ENCODE data around the gene PHF13. TPM values are rescaled to one million over a fixed set of nuclear protein-coding genes. Genes with fewer than 3 reads are reported as not detected.

The PHF13 gene
- total and polyA plus RNA-seq, 2 of the 4 experiments (the other 2 are of a cell fraction): 7.3 to 9.8 TPM

DNA sequence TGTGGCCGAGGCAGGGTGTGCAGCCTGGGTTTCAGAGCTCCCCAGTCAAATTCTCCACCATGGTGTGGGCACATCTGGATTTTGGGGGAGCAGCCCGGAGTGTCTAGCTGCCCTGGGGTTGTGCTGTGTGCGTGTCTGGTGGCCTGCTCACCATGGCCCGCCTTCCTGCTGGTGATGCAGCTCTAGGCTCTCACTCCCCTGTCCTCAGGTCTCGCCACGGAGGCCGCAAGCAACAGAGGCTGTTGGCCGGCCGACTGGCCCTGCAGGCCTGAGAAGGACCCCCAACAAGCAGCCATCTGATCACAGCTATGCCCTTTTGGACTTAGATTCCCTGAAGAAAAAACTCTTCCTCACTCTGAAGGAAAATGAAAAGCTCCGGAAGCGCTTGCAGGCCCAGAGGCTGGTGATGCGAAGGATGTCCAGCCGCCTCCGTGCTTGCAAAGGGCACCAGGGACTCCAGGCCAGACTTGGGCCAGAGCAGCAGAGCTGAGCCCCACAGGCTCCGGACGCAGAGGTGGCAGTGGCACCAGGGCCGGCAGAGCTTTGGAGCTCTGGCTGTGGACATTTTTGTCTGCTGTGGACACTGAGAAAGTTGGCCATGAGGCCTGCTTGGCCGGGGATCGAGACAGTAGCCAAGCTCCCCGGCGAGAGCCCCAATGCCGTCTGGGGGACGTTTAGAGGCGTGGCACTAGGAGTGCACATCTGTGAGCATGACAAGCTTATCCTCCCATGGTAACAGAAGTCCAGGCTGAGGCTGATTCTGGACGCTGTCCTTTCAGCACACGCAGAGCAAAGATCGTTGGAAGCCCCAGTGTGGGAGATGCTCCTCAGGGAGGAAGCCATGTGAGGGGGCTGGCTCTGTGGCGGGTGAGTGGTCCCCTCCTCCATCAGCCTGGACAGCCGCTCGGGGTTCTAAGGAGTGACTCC is 19.3 kb downstream of the PHF13 start:
- Histone ChIP-seq H3K56ac (ENCODE audit: extremely low read depth, insufficient read depth, low read length) (no peak overlapping the region), H3K23ac (ENCODE audit: low read depth, low read length) (no peak overlapping the region), H2AFZ (replicated peaks; ENCODE audit: low read length, poor library complexity) (no peak overlapping the region), H4K20me1 (ENCODE audit: insufficient read depth, low read length) (peaks cover 18% of the 10 kb centered on the region), H3K27ac (ENCODE audit: insufficient read depth, low read length) (no peak overlapping the region), H3K27me3 (ENCODE audit: control insufficient read depth, insufficient read depth, low read length) (no peaks in the 10 kb centered on the region), H3K4me1 (ENCODE audit: control insufficient read depth, insufficient read depth, low read length) (peaks cover 2% of the 10 kb centered on the region; the same call in 1 of the 2 replicates), H4K8ac (ENCODE audit: low read depth in 2 of 2, low read length in 2 of 2) (no peak overlapping the region), H3K9ac (ENCODE audit: low read depth, low read length) (no peak overlapping the region), H3K36me3 (ENCODE audit: control insufficient read depth, insufficient read depth, low read length) (peaks cover 72% of the 10 kb centered on the region), H2BK5ac (ENCODE audit: low read depth, low read length, poor library complexity, severe bottlenecking) (no peak overlapping the region), H3K4me3 (ENCODE audit: insufficient read depth, low read depth, low read length) (no peak overlapping the region), H3K9me3 (ENCODE audit: control insufficient read depth, insufficient read depth, low read length) (no peaks in the 10 kb centered on the region), H2BK15ac (ENCODE audit: low read depth, low read length) (no peak overlapping the region), H4K5ac (ENCODE audit: low read depth, low read length) (no peak overlapping the region), H2BK120ac (ENCODE audit: low read depth, low read length) (no peak overlapping the region), H3K4ac (ENCODE audit: low read depth, low read length) (no peak overlapping the region), H2AK5ac (ENCODE audit: low read depth, low read length) (no peak overlapping the region), H3K14ac (replicated peaks; ENCODE audit: low read depth, low read length) (no peak overlapping the region), H4K91ac (ENCODE audit: insufficient read depth, low read depth, low read length) (no peak overlapping the region), H3K4me2 (ENCODE audit: low read depth, low read length) (no peak overlapping the region), H2BK20ac (ENCODE audit: low read depth, low read length) (no peak overlapping the region), H3K18ac (ENCODE audit: low read depth, low read length) (no peak overlapping the region), H2AK9ac (replicated peaks; ENCODE audit: low read depth, low read length, poor library complexity) (peak overlapping the region; percentile 24), H3K79me1 (ENCODE audit: low read depth in 1 of 2, low read length in 2 of 2) (peaks cover 3 to 28% of the 10 kb centered on the region in 2 experiments), H3K9me1 (ENCODE audit: insufficient read depth, low read length) (0 out of 2 replicates have a peak, but pooled peaks cover 2% of the 10 kb centered on the region)
- no peak for ATAC-seq (ENCODE audit: low read depth)
- POLR2A ChIA-PET (ENCODE audit: unreplicated experiment): no interaction called here
- CTCF ChIA-PET: no interaction called here
- DNase-seq: no peak
- 96% methylated on average over 9 of the region's 30 CpGs; no CpG with 5 or more reads in 1 of the 2 experiments for WGBS, 2 experiments (ENCODE audit: extremely low coverage in 2 of 2, insufficient read length in 1 of 2)
- in situ Hi-C loops (cut with MboI; ENCODE audit: low sequenced_read_pairs) (no loop called here), intact Hi-C loops (cut with micrococcal nuclease) (no loop called here), dilution Hi-C loops (cut with HindIII; ENCODE audit: low sequenced_read_pairs, unreplicated experiment) (no loop called here)
- BruUV-seq (replicated peaks): no TSS peak
- TF ChIP-seq NFE2L2 (IDR thresholded peaks at IDR 0.05; ENCODE audit: low read depth, low read length) (no peak), CEBPB (IDR thresholded peaks at IDR 0.05; ENCODE audit: low read depth, low read length) (no peak), RAD21 (IDR thresholded peaks at IDR 0.05; ENCODE audit: low read length) (no peak), MAZ (IDR thresholded peaks at IDR 0.05; ENCODE audit: borderline replicate concordance, low read depth, low read length) (no peak)
- TF ChIP-seq, protein P1, sequence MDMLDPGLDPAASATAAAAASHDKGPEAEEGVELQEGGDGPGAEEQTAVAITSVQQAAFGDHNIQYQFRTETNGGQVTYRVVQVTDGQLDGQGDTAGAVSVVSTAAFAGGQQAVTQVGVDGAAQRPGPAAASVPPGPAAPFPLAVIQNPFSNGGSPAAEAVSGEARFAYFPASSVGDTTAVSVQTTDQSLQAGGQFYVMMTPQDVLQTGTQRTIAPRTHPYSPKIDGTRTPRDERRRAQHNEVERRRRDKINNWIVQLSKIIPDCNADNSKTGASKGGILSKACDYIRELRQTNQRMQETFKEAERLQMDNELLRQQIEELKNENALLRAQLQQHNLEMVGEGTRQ (IDR thresholded peaks at IDR 0.05; ENCODE audit: low read depth, low read length): no peak
